Measurements from ENCODE around the gene SH3TC1.

GRCh38 chr4:8271821-8272220 is 72.7 kb downstream of the SH3TC1 start:
- TF ChIP-seq, protein P1, sequence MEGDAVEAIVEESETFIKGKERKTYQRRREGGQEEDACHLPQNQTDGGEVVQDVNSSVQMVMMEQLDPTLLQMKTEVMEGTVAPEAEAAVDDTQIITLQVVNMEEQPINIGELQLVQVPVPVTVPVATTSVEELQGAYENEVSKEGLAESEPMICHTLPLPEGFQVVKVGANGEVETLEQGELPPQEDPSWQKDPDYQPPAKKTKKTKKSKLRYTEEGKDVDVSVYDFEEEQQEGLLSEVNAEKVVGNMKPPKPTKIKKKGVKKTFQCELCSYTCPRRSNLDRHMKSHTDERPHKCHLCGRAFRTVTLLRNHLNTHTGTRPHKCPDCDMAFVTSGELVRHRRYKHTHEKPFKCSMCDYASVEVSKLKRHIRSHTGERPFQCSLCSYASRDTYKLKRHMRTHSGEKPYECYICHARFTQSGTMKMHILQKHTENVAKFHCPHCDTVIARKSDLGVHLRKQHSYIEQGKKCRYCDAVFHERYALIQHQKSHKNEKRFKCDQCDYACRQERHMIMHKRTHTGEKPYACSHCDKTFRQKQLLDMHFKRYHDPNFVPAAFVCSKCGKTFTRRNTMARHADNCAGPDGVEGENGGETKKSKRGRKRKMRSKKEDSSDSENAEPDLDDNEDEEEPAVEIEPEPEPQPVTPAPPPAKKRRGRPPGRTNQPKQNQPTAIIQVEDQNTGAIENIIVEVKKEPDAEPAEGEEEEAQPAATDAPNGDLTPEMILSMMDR (IDR thresholded peaks at IDR 0.05) = no peak
- TF ChIP-seq POLR2A (IDR thresholded peaks at IDR 0.05) (no peak), EP300 (IDR thresholded peaks at IDR 0.05) (no peak), POLR2AphosphoS5 (IDR thresholded peaks at IDR 0.05) (no peak)

Measured in gastroesophageal sphincter (tissue), 3 donors.